HG03097 (cell line): ENCODE measurements around the gene CNTNAP5.

Experiments
- ATAC-seq: cut with Tn5 transposase; IDR thresholded peaks from one replicate; pipeline ENCODE4 v1.9.1; 2021; ENCODE audit not compliant: unreplicated experiment, low FRiP score

CNTNAP5 gene

GRCh38 chr2:124662946-124663644, 638.0 kb downstream of the CNTNAP5 start:
- no peak for ATAC-seq

- ATAC-seq = no peak
Measured at GRCh38 chr2:124663645-124663997, 638.5 kb downstream of the CNTNAP5 start.

- no peak for ATAC-seq
Measured at GRCh38 chr2:124664363-124664762, 639.3 kb downstream of the CNTNAP5 start.

- ATAC-seq = no peak
Measured at GRCh38 chr2:124666976-124667375, 641.9 kb downstream of the CNTNAP5 start.

- ATAC-seq = no peak
Measured at GRCh38 chr2:124668161-124668560, 643.1 kb downstream of the CNTNAP5 start.

- no peak for ATAC-seq
Measured at GRCh38 chr2:124670187-124670586, 645.1 kb downstream of the CNTNAP5 start.

- ATAC-seq = no peak
Measured at GRCh38 chr2:124678043-124678442, 653.0 kb downstream of the CNTNAP5 start.

GRCh38 chr2:124683536-124684428, 658.7 kb downstream of the CNTNAP5 start:
- ATAC-seq = no peak

- no peak for ATAC-seq
Measured at GRCh38 chr2:124689348-124689747, 664.3 kb downstream of the CNTNAP5 start.

GRCh38 chr2:124692216-124692615, 667.1 kb downstream of the CNTNAP5 start:
- ATAC-seq = no peak

GRCh38 chr2:124692707-124693106, 667.6 kb downstream of the CNTNAP5 start:
- no peak for ATAC-seq

GRCh38 chr2:124693156-124693555, 668.1 kb downstream of the CNTNAP5 start:
- ATAC-seq = no peak

GRCh38 chr2:124698979-124699565, 674.0 kb downstream of the CNTNAP5 start:
- ATAC-seq = no peak

- ATAC-seq = no peak
Measured at GRCh38 chr2:124702777-124703176, 677.7 kb downstream of the CNTNAP5 start.

- ATAC-seq = no peak
Measured at GRCh38 chr2:124704071-124704925, 679.2 kb downstream of the CNTNAP5 start.

GRCh38 chr2:124708661-124709060, 683.6 kb downstream of the CNTNAP5 start:
- no peak for ATAC-seq

- ATAC-seq = no peak
Measured at GRCh38 chr2:124713969-124714368, 688.9 kb downstream of the CNTNAP5 start.

- no peak for ATAC-seq
Measured at GRCh38 chr2:124725187-124725586, 700.1 kb downstream of the CNTNAP5 start.

- no peak for ATAC-seq
Measured at GRCh38 chr2:124740636-124741035, 715.5 kb downstream of the CNTNAP5 start.

- ATAC-seq = no peak
Measured at GRCh38 chr2:124753842-124754241, 728.8 kb downstream of the CNTNAP5 start.

- no peak for ATAC-seq
Measured at GRCh38 chr2:124755386-124755785, 730.3 kb downstream of the CNTNAP5 start.
